Chondrocyte (in vitro differentiated cells): ENCODE results near the gene BMP2K. TPM values are rescaled to one million over a fixed set of nuclear protein-coding genes. Genes with fewer than 3 reads are reported as not detected.
"Not testable (repeated sequence)": the region's sequence is repeated elsewhere in the genome, so short reads cannot be mapped to it uniquely, and the experiment has no call there.

Experiments used
- DNase-seq: peaks from one replicate; pipeline ENCODE4 v3.0.0; 2021; ENCODE audit warnings: mixed read lengths, low spot score
- H3K27ac Mint-ChIP-seq: one replicate; pipeline ENCODE4 v1.8.0; 2021; ENCODE audit warnings: mild to moderate bottlenecking, moderate library complexity, mixed read lengths; ENCODE audit not compliant: unreplicated experiment
- H3K27me3 Mint-ChIP-seq: 2 replicates; pipeline ENCODE4 v1.8.0; 2021; ENCODE audit warnings: low read depth, mixed read lengths
- H3K36me3 Mint-ChIP-seq: 2 replicates; pipeline ENCODE4 v1.8.0; 2021; ENCODE audit warnings: low read depth, mixed read lengths
- H3K4me1 Mint-ChIP-seq: 2 replicates; pipeline ENCODE4 v1.8.0; 2021; ENCODE audit warnings: low read depth, mild to moderate bottlenecking, mixed read lengths
- H3K4me3 Mint-ChIP-seq: one replicate; pipeline ENCODE4 v1.8.0; 2021; ENCODE audit warnings: mild to moderate bottlenecking, moderate library complexity, mixed read lengths; ENCODE audit not compliant: unreplicated experiment
- H3K9me3 Mint-ChIP-seq: 2 replicates; pipeline ENCODE4 v1.8.0; 2021; ENCODE audit warnings: low read depth, mixed read lengths
- total RNA-seq: library from RNA; stranded (reverse); gene quantifications from 3 replicates; pipeline ENCODE4 v1.2.1, GENCODE V29; 2021
- TF ChIP-seq, protein P1 (sequence below): fragments of 200-600 bp; sonication (generic); IDR thresholded peaks from 2 replicates; pipeline ENCODE4 v1.5.0; 2021; ENCODE audit warnings: antibody characterized with exemption, mild to moderate bottlenecking, moderate library complexity

Gene BMP2K
- total RNA-seq, 1 donor from 2014 or later: 20.8 TPM

DNA sequence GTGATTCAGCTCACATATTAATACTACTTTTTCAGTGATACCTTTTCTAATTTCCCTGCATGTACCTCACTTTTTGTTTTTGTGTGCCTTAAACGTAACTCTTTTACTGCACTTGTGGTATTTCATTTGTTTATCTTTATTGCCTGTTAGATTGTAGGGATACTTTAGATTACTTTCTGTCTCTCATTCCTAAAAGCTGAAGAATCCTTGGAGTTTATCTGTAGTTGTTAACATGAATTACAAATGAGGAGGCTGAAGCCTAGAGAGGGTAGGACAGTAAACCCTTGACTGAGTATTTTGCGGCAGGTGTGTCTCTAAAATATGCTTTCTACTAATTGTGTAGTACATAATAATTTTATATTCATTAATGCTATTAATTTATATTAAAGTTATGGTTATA is 34.9 kb downstream of the BMP2K start:
- H3K27ac Mint-ChIP-seq: no peak overlapping the region
- TF ChIP-seq, protein P1, sequence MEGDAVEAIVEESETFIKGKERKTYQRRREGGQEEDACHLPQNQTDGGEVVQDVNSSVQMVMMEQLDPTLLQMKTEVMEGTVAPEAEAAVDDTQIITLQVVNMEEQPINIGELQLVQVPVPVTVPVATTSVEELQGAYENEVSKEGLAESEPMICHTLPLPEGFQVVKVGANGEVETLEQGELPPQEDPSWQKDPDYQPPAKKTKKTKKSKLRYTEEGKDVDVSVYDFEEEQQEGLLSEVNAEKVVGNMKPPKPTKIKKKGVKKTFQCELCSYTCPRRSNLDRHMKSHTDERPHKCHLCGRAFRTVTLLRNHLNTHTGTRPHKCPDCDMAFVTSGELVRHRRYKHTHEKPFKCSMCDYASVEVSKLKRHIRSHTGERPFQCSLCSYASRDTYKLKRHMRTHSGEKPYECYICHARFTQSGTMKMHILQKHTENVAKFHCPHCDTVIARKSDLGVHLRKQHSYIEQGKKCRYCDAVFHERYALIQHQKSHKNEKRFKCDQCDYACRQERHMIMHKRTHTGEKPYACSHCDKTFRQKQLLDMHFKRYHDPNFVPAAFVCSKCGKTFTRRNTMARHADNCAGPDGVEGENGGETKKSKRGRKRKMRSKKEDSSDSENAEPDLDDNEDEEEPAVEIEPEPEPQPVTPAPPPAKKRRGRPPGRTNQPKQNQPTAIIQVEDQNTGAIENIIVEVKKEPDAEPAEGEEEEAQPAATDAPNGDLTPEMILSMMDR: no peak

DNA sequence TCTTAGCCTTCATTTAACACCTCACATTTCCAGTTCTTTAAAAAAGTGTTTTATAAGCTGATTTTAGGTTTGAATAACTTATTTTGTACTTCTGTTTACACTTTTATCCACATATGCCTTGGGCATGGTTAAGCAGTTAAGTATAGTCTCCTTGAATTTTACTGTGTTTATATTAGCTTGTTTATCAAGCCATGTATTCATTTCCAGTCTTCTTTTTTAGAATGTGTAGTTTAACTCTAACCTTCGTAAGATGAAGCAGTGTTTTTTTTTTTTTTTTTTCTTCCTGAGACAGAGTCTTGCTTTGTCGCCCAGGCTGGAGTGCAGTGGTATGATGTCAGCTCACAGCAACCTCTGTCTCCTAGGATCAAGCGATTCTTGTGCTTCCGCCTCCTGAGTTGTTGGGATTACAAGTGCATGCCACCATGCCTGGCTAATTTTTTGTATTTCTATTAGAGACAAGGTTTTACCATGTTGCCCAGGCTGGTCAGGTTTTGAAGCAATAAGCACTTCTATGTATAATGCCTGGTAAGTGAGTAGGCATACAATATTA is 42.5 kb downstream of the BMP2K start:
- H3K9me3 Mint-ChIP-seq: no peaks in the 10 kb centered on the region
- no peaks in the 10 kb centered on the region for H3K27me3 Mint-ChIP-seq
- no peak overlapping the region for H3K27ac Mint-ChIP-seq
- no peak for DNase-seq
- TF ChIP-seq, protein P1: no peak
- H3K36me3 Mint-ChIP-seq: no peaks in the 10 kb centered on the region
- H3K4me1 Mint-ChIP-seq: peaks cover 7% of the 10 kb centered on the region
- H3K4me3 Mint-ChIP-seq: no peak overlapping the region

More for the DNA sequence above, 34.9 kb downstream of the BMP2K start:
- H3K36me3 Mint-ChIP-seq: peaks cover 11% of the 10 kb centered on the region
- no peak for DNase-seq
- H3K4me1 Mint-ChIP-seq: peaks cover 8% of the 10 kb centered on the region
- peaks cover 11% of the 10 kb centered on the region for H3K9me3 Mint-ChIP-seq
- no peaks in the 10 kb centered on the region for H3K27me3 Mint-ChIP-seq
- no peak overlapping the region for H3K4me3 Mint-ChIP-seq

DNA sequence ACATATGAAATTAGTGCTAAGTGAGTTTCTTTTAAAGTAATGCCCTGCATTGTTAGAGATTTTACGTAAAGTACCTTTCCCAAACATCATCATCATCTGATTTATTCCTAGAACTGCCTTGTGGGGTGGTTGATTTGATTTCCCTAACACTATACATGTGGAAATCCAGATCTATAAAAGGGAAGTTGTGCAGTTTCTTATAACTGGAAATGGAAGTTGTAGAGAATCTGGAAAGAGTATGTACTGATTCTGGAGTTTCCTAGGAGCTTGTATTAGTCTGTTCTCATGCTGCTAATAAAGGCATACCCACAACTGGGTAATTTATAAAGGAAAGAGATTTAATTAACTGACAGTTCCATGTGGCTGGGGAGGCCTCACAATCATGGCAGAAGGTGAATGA is 47.9 kb downstream of the BMP2K start:
- no peak for DNase-seq
- TF ChIP-seq, protein P1: no peak
- Mint-ChIP-seq H3K9me3 (no peaks in the 10 kb centered on the region), H3K27me3 (no peaks in the 10 kb centered on the region), H3K27ac (no peak overlapping the region), H3K4me1 (no peaks in the 10 kb centered on the region), H3K36me3 (peaks cover 6% of the 10 kb centered on the region), H3K4me3 (no peak overlapping the region)

DNA sequence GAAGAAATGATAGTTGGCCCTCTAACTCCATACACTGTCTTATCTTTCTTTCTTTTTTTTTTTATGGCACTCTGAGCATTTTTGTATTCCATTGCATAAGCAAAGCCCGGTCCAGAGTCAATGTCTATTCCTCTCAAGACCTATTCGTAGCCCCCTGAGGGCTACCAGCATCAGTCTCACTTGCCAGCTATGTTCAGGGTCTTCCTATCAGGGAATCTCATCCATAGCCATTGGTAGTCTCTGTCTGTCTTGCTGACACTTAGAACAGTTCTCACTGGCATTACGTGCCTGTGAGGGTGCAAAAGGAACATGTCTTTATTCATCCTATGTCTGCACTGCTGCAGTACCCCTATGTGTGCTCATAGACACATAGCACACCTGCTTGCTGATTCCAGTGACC is 51.0 kb downstream of the BMP2K start:
- TF ChIP-seq, protein P1: no peak
- Mint-ChIP-seq H3K4me1 (no peaks in the 10 kb centered on the region), H3K27ac (no peak overlapping the region), H3K4me3 (no peak overlapping the region), H3K36me3 (peaks cover 12% of the 10 kb centered on the region), H3K9me3 (no peaks in the 10 kb centered on the region), H3K27me3 (no peaks in the 10 kb centered on the region)
- DNase-seq: no peak

DNA sequence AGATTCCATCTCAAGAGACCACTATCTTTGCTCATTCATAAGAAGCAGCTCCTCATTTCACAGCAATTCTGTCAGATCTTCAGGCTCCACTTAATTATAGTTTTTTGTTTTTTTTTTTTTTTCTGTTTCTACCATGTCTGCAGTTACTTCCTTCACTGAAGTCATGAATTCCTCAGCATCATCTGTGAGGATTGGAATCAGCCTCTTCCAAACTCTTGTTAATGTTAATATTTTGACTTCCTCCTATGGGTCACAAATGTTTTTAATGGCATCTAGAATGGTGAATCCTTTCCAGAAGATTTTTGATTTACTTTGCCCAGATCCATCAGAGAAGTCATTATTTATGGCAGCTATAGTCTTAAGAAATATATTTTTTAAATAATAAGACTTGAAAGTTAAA is 53.1 kb downstream of the BMP2K start:
- TF ChIP-seq, protein P1: no peak
- no peaks in the 10 kb centered on the region for H3K27me3 Mint-ChIP-seq
- H3K9me3 Mint-ChIP-seq: no peaks in the 10 kb centered on the region
- H3K27ac Mint-ChIP-seq: peak overlapping the region; percentile 36
- no peaks in the 10 kb centered on the region for H3K4me1 Mint-ChIP-seq
- no peak overlapping the region for H3K4me3 Mint-ChIP-seq
- no peak for DNase-seq
- peaks cover 12% of the 10 kb centered on the region for H3K36me3 Mint-ChIP-seq

DNA sequence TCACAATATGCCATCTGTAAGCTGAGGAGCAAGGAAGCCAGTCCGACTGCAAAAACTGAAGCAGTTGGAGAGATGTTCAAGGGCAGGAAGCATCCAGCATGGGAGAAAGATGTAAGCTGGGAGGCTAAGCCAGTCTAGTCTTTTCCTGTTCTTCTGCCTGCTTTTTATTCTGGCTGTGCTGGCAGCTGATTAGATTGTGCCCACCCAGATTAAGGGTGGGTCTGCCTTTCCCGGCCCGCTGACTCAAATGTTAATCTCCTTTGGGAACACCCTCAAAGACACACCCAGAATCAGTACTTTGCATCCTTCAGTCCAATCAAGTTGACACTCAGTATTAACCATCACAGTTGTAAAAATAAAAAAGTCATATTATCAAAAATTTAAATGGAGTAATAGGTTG is 63.5 kb downstream of the BMP2K start:
- H3K4me3 Mint-ChIP-seq, DNase-seq, H3K27me3 Mint-ChIP-seq, H3K4me1 Mint-ChIP-seq, H3K36me3 Mint-ChIP-seq, H3K27ac Mint-ChIP-seq, H3K9me3 Mint-ChIP-seq: not testable (repeated sequence)

DNA sequence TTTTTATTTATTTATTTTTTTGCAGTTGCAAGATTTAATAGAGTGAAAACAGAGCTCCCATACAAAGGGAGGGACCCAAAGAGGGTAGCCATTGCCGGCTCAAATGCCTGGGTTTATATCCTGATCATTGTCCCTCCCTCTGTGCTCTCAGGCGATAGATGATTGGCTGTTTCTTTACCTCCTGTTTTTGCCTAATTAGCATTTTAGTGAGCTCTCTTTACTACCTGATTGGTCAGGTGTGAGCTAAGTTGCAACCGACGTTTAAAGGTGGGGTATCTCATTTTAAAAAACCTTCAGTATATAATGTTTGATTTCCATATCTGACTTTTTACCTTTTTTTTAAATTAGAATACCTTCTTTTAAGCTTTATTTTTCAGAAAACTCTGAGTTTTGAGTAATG is 64.1 kb downstream of the BMP2K start:
- not testable (repeated sequence) for H3K27ac Mint-ChIP-seq, DNase-seq, H3K9me3 Mint-ChIP-seq, H3K36me3 Mint-ChIP-seq, H3K27me3 Mint-ChIP-seq, H3K4me3 Mint-ChIP-seq, H3K4me1 Mint-ChIP-seq
